NCI-H2227 treated with DMSO at 0.1 percent for 48 hours (cell line): ENCODE measurements around the gene RARA.
"Not testable (repeated sequence)": the region's sequence is repeated elsewhere in the genome, so short reads cannot be mapped to it uniquely, and the experiment has no call there.

Experiments used
- DNase-seq: peaks from one replicate; lab custom pipeline; 2025; lab: John Stamatoyannopoulos, UW

RARA gene

DNA sequence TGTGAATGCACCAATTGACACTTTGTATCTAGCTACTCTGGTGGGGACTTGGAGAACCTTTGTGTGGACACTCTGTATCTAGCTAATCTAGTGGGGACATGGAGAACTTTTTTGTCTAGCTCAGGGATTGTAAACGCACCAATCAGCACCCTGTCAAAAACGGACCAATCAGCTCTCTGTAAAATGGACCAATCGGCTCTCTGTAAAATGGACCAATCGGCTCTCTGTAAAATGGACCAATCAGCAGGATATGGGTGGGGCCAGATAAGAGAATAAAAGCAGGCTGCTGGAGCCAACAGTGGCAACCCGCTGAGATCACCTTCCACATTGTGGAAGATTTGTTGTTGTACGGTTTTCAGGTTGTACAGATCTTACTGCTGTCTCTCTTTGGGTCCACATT, 67.6 kb downstream of the RARA start:
- DNase-seq: not testable (repeated sequence)

DNA sequence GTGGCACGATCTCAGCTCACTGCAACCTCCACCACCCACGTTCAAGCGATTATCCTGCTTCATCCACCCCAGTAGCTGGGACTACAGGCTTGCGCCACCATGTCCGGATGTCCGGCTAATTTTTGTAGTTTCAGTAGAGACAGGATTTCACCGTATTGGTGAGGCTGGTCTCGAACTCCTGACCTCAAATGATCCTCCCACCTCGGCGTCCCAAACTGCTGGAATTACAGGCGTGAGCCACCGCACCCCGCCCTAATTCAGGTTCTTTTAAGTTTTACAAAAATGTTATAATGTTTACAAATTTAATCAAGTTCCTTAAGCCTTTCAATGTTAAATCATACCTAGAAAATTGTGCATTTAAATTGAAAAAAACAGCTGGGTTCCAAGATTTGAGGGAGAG, 68.9 kb downstream of the RARA start:
- no peak for DNase-seq

DNA sequence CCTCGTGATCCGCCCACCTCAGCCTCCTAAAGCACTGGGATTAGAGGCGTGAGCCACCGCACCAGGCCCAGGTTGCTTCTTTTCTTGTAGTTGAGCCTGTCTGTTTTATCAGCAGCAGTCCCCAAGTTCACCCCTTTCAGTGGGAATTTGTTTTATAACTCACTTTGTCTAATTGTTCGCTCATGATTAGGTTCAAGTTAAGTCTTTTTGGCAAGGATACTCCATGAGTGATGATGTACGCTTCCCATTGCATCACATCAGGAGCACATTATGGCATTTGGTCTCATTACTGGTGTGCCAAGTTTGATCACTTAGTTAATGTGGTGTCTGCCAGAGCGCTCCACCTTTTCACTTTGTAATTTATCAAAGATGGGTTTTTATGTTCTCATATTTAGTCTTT, 70.0 kb downstream of the RARA start:
- no peak for DNase-seq

DNA sequence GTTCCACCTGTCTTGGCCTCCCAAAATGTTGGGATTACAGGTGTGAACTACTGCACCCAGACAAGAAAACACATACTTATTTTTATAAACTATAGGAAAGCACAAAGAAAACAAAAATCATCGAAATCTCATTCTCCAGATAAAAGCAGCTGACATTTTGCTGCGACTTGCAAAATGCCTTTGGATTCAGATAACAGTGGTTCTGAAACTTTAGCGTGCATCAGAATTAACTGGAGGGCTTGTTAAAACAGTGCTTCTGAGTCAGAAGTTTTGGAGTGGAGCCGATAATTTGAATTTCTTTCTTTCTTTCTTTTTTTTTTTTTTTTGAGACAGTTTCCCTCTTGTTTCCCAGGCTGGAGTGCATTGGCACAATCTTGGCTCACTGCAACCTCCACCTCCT, 73.3 kb downstream of the RARA start:
- DNase-seq: no peak

DNA sequence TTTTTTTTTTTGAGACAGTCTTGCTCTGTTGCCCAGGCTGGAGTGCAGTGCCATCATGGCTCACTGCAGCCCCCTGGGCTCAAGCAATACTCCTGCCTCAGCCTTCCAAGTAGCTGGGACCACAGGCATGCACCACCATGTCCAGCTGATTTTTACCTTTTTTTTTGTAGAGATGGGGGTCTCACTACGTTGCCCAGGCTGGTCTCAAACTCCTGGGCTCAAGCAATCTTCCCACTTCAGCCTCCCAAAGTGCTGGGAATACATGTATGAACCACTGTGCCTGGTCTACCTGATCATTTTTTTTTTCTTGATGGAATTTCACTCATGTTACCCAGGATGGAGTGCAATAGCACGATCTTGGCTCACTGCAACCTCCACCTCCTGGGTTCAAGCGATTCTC, 77.6 kb downstream of the RARA start:
- not testable (repeated sequence) for DNase-seq

DNA sequence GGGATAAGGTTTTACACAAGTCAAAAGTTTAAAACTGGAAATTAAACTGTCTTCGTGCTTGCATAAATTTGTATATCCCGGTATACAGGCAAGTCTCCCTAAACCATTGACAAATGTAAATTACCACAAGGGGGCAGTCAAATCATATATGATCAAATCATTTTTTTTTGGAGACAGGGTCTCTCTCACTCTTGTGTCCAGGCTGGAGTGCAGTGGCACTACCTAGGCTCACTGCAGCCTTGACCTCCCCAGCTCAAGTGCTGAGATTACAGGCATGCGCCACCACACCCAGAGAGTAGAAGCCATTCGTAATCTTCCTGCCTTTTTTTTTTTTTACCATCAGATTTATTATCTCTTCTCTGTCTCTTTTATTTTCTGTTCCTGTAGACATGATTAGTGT, 90.2 kb downstream of the RARA start:
- DNase-seq: peak; percentile 36

DNA sequence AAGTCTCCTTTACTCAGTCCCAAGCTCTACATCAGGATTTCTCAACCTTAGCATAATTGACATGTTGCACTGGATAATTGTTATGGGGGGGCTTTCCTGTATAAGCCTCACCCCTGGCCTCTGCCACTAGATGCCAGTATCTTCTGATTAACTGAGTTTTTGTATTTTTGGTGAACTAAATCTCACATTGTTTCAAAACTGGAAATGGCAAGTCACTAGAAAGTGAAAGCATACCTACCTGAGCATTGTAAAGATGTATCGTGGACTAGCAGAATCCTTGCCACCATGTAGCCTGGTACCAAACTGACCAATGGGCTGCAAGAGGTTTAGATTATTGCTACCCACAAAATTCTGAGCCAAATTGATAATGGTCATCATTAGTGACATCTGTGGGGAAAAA, 93.7 kb downstream of the RARA start:
- no peak for DNase-seq

DNA sequence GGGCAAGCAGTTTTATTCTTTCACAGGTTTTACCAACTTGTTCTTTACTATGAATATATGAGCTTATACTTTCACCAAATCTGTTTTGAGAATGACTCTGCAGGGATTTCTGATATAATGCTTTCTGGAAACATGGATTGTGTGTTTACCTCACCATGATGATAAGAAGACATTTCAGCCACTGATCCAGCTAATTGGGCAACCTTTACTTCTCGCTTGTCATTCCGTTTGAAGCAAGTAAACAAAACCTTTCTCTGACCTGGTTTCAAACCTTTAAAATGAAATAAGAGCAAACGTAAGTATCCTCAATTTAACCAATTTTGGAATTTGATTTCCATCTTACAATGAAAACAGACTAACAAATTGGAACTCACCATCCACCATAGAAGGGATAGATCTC, 95.0 kb downstream of the RARA start:
- DNase-seq: no peak
